Inflammatory macrophage treated with lipopolysaccharide for 1 hour (primary cell): ENCODE results near the gene PTH2.
"Not testable (repeated sequence)": the region's sequence is repeated elsewhere in the genome, so short reads cannot be mapped to it uniquely, and the experiment has no call there.

Source experiments
- DNase-seq, 2 donors: peaks; one replicate each; pipeline ENCODE4 v3.0.0-alpha.2; 2020 to 2022

Gene PTH2

GRCh38 chr19:49447485-49448431, 24.5 kb upstream of the PTH2 start:
- DNase-seq = no peak

- DNase-seq = no peak
Measured at GRCh38 chr19:49445997-49446396, 22.8 kb upstream of the PTH2 start.

GRCh38 chr19:49444100-49444700, 21.0 kb upstream of the PTH2 start:
- DNase-seq = not testable (repeated sequence)

- peak; percentile 92 to 95 for DNase-seq
Measured at GRCh38 chr19:49443366-49444099, 20.3 kb upstream of the PTH2 start.

GRCh38 chr19:49442771-49443365, 19.6 kb upstream of the PTH2 start:
- peak; percentile 74 to 81 for DNase-seq

GRCh38 chr19:49442354-49442753, 19.1 kb upstream of the PTH2 start:
- no peak for DNase-seq

- DNase-seq = no peak
Measured at GRCh38 chr19:49441960-49442350, 18.7 kb upstream of the PTH2 start.

GRCh38 chr19:49441210-49441959, 18.1 kb upstream of the PTH2 start, which contains the start of gene SLC17A7:
Gene SLC17A7 (minus strand): TSS chr19:49441527. CDS start chr19:49441379, 148 bp downstream.
- peak in 1 of 2 donors; percentile 49 for DNase-seq

GRCh38 chr19:49440439-49441209, 17.4 kb upstream of the PTH2 start:
- no peak for DNase-seq

- no peak for DNase-seq
Measured at GRCh38 chr19:49439836-49440235, 16.6 kb upstream of the PTH2 start.

GRCh38 chr19:49438261-49438660, 15.0 kb upstream of the PTH2 start:
- no peak for DNase-seq

- DNase-seq = no peak
Measured at GRCh38 chr19:49437231-49437630, 14.0 kb upstream of the PTH2 start.

- DNase-seq = no peak
Measured at GRCh38 chr19:49436381-49437017, 13.3 kb upstream of the PTH2 start.

- no peak for DNase-seq
Measured at GRCh38 chr19:49435670-49436069, 12.4 kb upstream of the PTH2 start.

- no peak for DNase-seq
Measured at GRCh38 chr19:49434907-49435583, 11.8 kb upstream of the PTH2 start.

GRCh38 chr19:49433240-49433901, 10.1 kb upstream of the PTH2 start:
- no peak for DNase-seq

- DNase-seq = no peak
Measured at GRCh38 chr19:49432141-49433073, 9.2 kb upstream of the PTH2 start.

GRCh38 chr19:49431330-49431749, 8.1 kb upstream of the PTH2 start:
- DNase-seq = no peak
